IMR-90 (cell line): Measurements from ENCODE around the gene CCN5. TPM values are rescaled to one million over a fixed set of nuclear protein-coding genes. Genes with fewer than 3 reads are reported as not detected.

Experiments used
- ATAC-seq: fragments of 200-7000 bp; cut with Tn5 transposase; 2 replicates; pipeline ENCODE4 v1.9.1; 2020; ENCODE audit warnings: low read depth, mild to moderate bottlenecking, moderate library complexity
- BruUV-seq: library from RNA; stranded (reverse); fragments of 400-500 nt; replicated peaks from 2 replicates; lab custom pipeline; 2021; lab: Mats Ljungman, UMichigan
- CTCF ChIA-PET: fragments of 300-600 bp; formaldehyde crosslinking; extraction: SDS; loops from one replicate; lab custom pipeline; 2021; ENCODE audit warnings: antibody characterized with exemption; lab: Yijun Ruan, JAX
- POLR2A ChIA-PET: fragments of 300-600 bp; sonication (Branson Sonifier 250); formaldehyde crosslinking; loops from one replicate; lab custom pipeline; 2022; ENCODE audit warnings: antibody characterized with exemption; ENCODE audit not compliant: unreplicated experiment; lab: Charles Lee
- DNase-seq: peaks from one replicate; pipeline ENCODE4 v3.0.0; 2013
- H2AFZ ChIP-seq: replicated peaks from 2 replicates; pipeline ENCODE3; 2013; ENCODE audit warnings: low read length, mild to moderate bottlenecking; ENCODE audit not compliant: poor library complexity
- H2AK5ac ChIP-seq: 2 replicates; pipeline ENCODE4 v1.6.1; 2013; ENCODE audit warnings: low read depth, low read length, inconsistent platforms
- H2AK9ac ChIP-seq: replicated peaks from 2 replicates; pipeline ENCODE3; 2013; ENCODE audit warnings: mild to moderate bottlenecking, low read depth, low read length, moderate library complexity; ENCODE audit not compliant: poor library complexity
- H2BK120ac ChIP-seq: 2 replicates; pipeline ENCODE4 v1.6.1; 2013; ENCODE audit warnings: low read depth, low read length, inconsistent platforms
- H2BK15ac ChIP-seq: 3 replicates; pipeline ENCODE4 v1.6.1; 2013; ENCODE audit warnings: low read depth, low read length, inconsistent platforms
- H2BK20ac ChIP-seq: 2 replicates; pipeline ENCODE4 v1.6.1; 2013; ENCODE audit warnings: low read depth, mild to moderate bottlenecking, inconsistent platforms, low read length, moderate library complexity
- H2BK5ac ChIP-seq: 2 replicates; pipeline ENCODE4 v1.6.1; 2013; ENCODE audit warnings: mild to moderate bottlenecking, low read depth, low read length, inconsistent platforms; ENCODE audit not compliant: poor library complexity, severe bottlenecking
- H3K14ac ChIP-seq: replicated peaks from 2 replicates; pipeline ENCODE4 v1.6.1; 2013; ENCODE audit warnings: low read depth, low read length, inconsistent platforms
- H3K18ac ChIP-seq: 2 replicates; pipeline ENCODE4 v1.6.1; 2013; ENCODE audit warnings: low read depth, low read length, control low read depth
- H3K23ac ChIP-seq: 2 replicates; pipeline ENCODE4 v1.6.1; 2013; ENCODE audit warnings: low read depth, low read length, inconsistent platforms
- H3K27ac ChIP-seq: 2 replicates; pipeline ENCODE4 v1.5.1; 2013; ENCODE audit warnings: mild to moderate bottlenecking, control low read depth, low read length; ENCODE audit not compliant: insufficient read depth
- H3K27me3 ChIP-seq: 2 replicates; pipeline ENCODE4 v1.6.1; 2013; ENCODE audit warnings: low read length; ENCODE audit not compliant: control insufficient read depth, insufficient read depth
- H3K36me3 ChIP-seq: 2 replicates; pipeline ENCODE4 v1.6.1; 2013; ENCODE audit warnings: low read length, mixed read lengths; ENCODE audit not compliant: control insufficient read depth, insufficient read depth
- H3K4ac ChIP-seq: 2 replicates; pipeline ENCODE4 v1.6.1; 2013; ENCODE audit warnings: low read depth, low read length, inconsistent platforms
- H3K4me1 ChIP-seq: 2 replicates; pipeline ENCODE4 v1.6.1; 2013; ENCODE audit warnings: low read length, mixed read lengths; ENCODE audit not compliant: control insufficient read depth, insufficient read depth
- H3K4me2 ChIP-seq: 2 replicates; pipeline ENCODE4 v1.6.1; 2013; ENCODE audit warnings: low read depth, mild to moderate bottlenecking, control low read depth, low read length, moderate library complexity
- H3K4me3 ChIP-seq: 2 replicates; pipeline ENCODE4 v1.5.1; 2013; ENCODE audit warnings: low read depth, mild to moderate bottlenecking, control low read depth, low read length, moderate library complexity; ENCODE audit not compliant: insufficient read depth
- H3K56ac ChIP-seq: 2 replicates; pipeline ENCODE4 v1.6.1; 2013; ENCODE audit warnings: low read length, inconsistent platforms; ENCODE audit not compliant: insufficient read depth; ENCODE audit errors: extremely low read depth
- H3K79me1 ChIP-seq, 2 experiments: 2 replicates each; pipeline ENCODE4 v1.6.1; 2013; ENCODE audit warnings: low read length in 2 of 2, inconsistent platforms in 1 of 2, low read depth in 1 of 2
- H3K9ac ChIP-seq: 2 replicates; pipeline ENCODE4 v1.6.1; 2013; ENCODE audit warnings: low read depth, low read length, control low read depth
- H3K9me1 ChIP-seq: 2 replicates; pipeline ENCODE4 v1.6.1; 2013; ENCODE audit warnings: low read length, inconsistent platforms; ENCODE audit not compliant: insufficient read depth
- H3K9me3 ChIP-seq: 2 replicates; pipeline ENCODE4 v1.6.1; 2013; ENCODE audit warnings: low read length; ENCODE audit not compliant: control insufficient read depth, insufficient read depth
- H4K20me1 ChIP-seq: 2 replicates; pipeline ENCODE4 v1.6.1; 2013; ENCODE audit warnings: low read length, inconsistent platforms; ENCODE audit not compliant: insufficient read depth
- H4K5ac ChIP-seq: 2 replicates; pipeline ENCODE4 v1.6.1; 2013; ENCODE audit warnings: mild to moderate bottlenecking, low read depth, low read length, control low read depth
- H4K8ac ChIP-seq, 2 experiments: 2 replicates each; pipeline ENCODE4 v1.6.1; 2013; ENCODE audit warnings: low read depth in 2 of 2, low read length in 2 of 2, control low read depth in 1 of 2, inconsistent platforms in 1 of 2
- H4K91ac ChIP-seq: 2 replicates; pipeline ENCODE4 v1.6.1; 2013; ENCODE audit warnings: low read depth, low read length, inconsistent platforms; ENCODE audit not compliant: insufficient read depth
- BHLHE40 ChIP-seq: fragments of 150-350 bp; IDR thresholded peaks from 2 replicates; pipeline ENCODE4 v1.6.1; 2016; ENCODE audit warnings: mild to moderate bottlenecking, low read depth, low read length
- CEBPB ChIP-seq: IDR thresholded peaks from 2 replicates; pipeline ENCODE4 v1.6.1; 2012; ENCODE audit warnings: low read depth, low read length, improper control_type of control experiment
- CHD1 ChIP-seq: IDR thresholded peaks from 2 replicates; pipeline ENCODE4 v1.6.1; 2012; ENCODE audit warnings: low read depth, low read length, improper control_type of control experiment
- FOS ChIP-seq: fragments of 150-350 bp; IDR thresholded peaks from 2 replicates; pipeline ENCODE4 v1.6.1; 2016; ENCODE audit warnings: low read depth, low read length
- MAFK ChIP-seq: IDR thresholded peaks from 2 replicates; pipeline ENCODE4 v1.6.1; 2012; ENCODE audit warnings: low read depth, low read length, improper control_type of control experiment
- MAZ ChIP-seq: IDR thresholded peaks from 2 replicates; pipeline ENCODE4 v1.6.1; 2012; ENCODE audit warnings: low read depth, mild to moderate bottlenecking, low read length, improper control_type of control experiment, moderate library complexity, borderline replicate concordance
- MXI1 ChIP-seq: IDR thresholded peaks from 2 replicates; pipeline ENCODE4 v1.6.1; 2012; ENCODE audit warnings: low read depth, mild to moderate bottlenecking, low read length, moderate library complexity, borderline replicate concordance
- NFE2L2 ChIP-seq: fragments of 150-350 bp; IDR thresholded peaks from 2 replicates; pipeline ENCODE4 v1.6.1; 2016; ENCODE audit warnings: low read depth, mild to moderate bottlenecking, low read length
- POLR2A ChIP-seq: IDR thresholded peaks from 2 replicates; pipeline ENCODE4 v1.6.1; 2012; ENCODE audit warnings: mild to moderate bottlenecking, low read depth, low read length
- RAD21 ChIP-seq: IDR thresholded peaks from 2 replicates; pipeline ENCODE4 v1.6.1; 2012; ENCODE audit warnings: low read length, improper control_type of control experiment
- RCOR1 ChIP-seq: IDR thresholded peaks from 2 replicates; pipeline ENCODE4 v1.6.1; 2012; ENCODE audit warnings: mild to moderate bottlenecking, low read length, improper control_type of control experiment; ENCODE audit not compliant: insufficient replicate concordance
- RFX5 ChIP-seq: IDR thresholded peaks from 2 replicates; pipeline ENCODE4 v1.8.0; 2012; ENCODE audit warnings: low read depth, mild to moderate bottlenecking, low read length, moderate library complexity
- SMC3 ChIP-seq: fragments of 150-350 bp; IDR thresholded peaks from 2 replicates; pipeline ENCODE4 v1.6.1; 2016; ENCODE audit warnings: low read depth, mild to moderate bottlenecking, antibody characterized with exemption, low read length, moderate library complexity
- USF2 ChIP-seq: fragments of 150-350 bp; IDR thresholded peaks from 2 replicates; pipeline ENCODE4 v1.6.1; 2017; ENCODE audit warnings: mild to moderate bottlenecking, antibody characterized with exemption, low read length, low read depth
- WGBS, 2 experiments: methylation state at CpG; one replicate each; pipeline versions ENCODE4 v1.1.5 to v1.1.7; 2013; ENCODE audit warnings: missing lambda C conversion rate in 2 of 2; ENCODE audit not compliant: insufficient read length in 1 of 2; ENCODE audit errors: extremely low coverage in 2 of 2; 5-methylcytosine and 5-hydroxymethylcytosine counted together
- dilution Hi-C: fragments of 300-500 bp; cut with HindIII; formaldehyde crosslinking; loops from one replicate; pipeline ENCODE4 v1.14.3; 2018; ENCODE audit warnings: low sequenced_read_pairs; ENCODE audit not compliant: unreplicated experiment
- in situ Hi-C: fragments of 300-500 bp; cut with MboI; formaldehyde crosslinking; loops from 3 replicates; pipeline ENCODE4 v1.14.3; 2019; ENCODE audit warnings: low sequenced_read_pairs, inconsistent platforms, mixed read lengths
- intact Hi-C: fragments of 100-400 bp; cut with micrococcal nuclease; formaldehyde crosslinking; loops from 2 replicates; pipeline ENCODE4 v1.10.0; 2022
- polyA plus RNA-seq, 3 experiments: library from polyadenylated mRNA; depleted of rRNA; stranded (reverse); fragments of >200 nt; gene quantifications; 2 replicates each; pipeline ENCODE4 v1.2.3, GENCODE V29; 2012; ENCODE audit warnings: low replicate concordance in 1 of 3
- total RNA-seq: library from RNA; depleted of rRNA; stranded (reverse); fragments of >200 nt; gene quantifications from 2 replicates; pipeline ENCODE4 v1.2.3, GENCODE V29; 2012
- TF ChIP-seq, protein P1 (sequence below): conservative IDR thresholded peaks from 2 replicates; pipeline ENCODE4 v1.5.1; 2012; ENCODE audit warnings: mild to moderate bottlenecking, low read depth, low read length, improper control_type of control experiment
- TF ChIP-seq, protein P2 (sequence below): fragments of 150-350 bp; IDR thresholded peaks from 2 replicates; pipeline ENCODE4 v1.6.1; 2016; ENCODE audit warnings: low read depth, mild to moderate bottlenecking, low read length, moderate library complexity, borderline replicate concordance

The CCN5 gene
- total and polyA plus RNA-seq, 2 of the 4 experiments (the other 2 are of a cell fraction): not detected

DNA sequence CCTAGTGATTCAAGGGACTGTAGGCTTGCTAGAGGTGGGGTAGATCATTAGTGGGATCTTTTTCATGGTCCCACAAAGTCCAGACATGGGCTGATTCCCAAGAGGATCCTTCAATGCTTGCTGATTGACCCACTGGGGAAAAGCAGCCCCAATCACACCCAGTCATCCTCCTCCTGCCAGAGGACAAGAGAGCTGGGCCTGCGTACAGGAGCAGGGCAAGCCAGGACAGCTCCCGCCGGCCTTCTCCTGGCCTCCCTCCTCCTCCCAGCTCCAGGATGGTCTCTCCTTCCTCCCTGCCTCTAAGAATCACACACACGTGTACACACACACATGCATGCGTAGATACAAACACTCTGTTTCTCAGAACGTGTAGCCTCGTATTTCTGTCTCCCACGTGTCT, 57.5 kb downstream of the CCN5 start:
- Histone ChIP-seq H2AK5ac (no peak overlapping the region), H3K79me1 (no peaks in the 10 kb centered on the region), H4K8ac (no peak overlapping the region), H3K4me2 (no peak overlapping the region), H3K4me3 (no peak overlapping the region), H3K27me3 (peaks cover 29% of the 10 kb centered on the region), H3K4me1 (no peaks in the 10 kb centered on the region), H2BK15ac (no peak overlapping the region), H4K91ac (no peak overlapping the region), H2AK9ac (no peak overlapping the region), H4K5ac (no peak overlapping the region), H2BK120ac (no peak overlapping the region), H3K36me3 (no peaks in the 10 kb centered on the region), H3K18ac (no peak overlapping the region), H3K9me1 (no peaks in the 10 kb centered on the region; the same call in 1 of the 2 replicates), H4K20me1 (no peaks in the 10 kb centered on the region), H2BK5ac (no peak overlapping the region), H3K27ac (no peak overlapping the region), H3K23ac (no peak overlapping the region), H3K9me3 (no peaks in the 10 kb centered on the region), H3K9ac (no peak overlapping the region), H3K4ac (no peak overlapping the region), H2AFZ (no peak overlapping the region), H2BK20ac (no peak overlapping the region), H3K56ac (no peak overlapping the region), H3K14ac (no peak overlapping the region)
- in situ Hi-C loops: no loop called here
- DNase-seq (no peak), ATAC-seq (no peak; the same call in 1 of the 2 replicates)
- dilution Hi-C loops: no loop called here
- BruUV-seq: no TSS peak
- intact Hi-C loops: no loop called here
- CTCF ChIA-PET: no interaction called here
- no CpG with 5 or more reads among the region's 8 CpGs for WGBS, 2 experiments
- TF ChIP-seq MAZ: no peak
- TF ChIP-seq SMC3: no peak
- no peak for TF ChIP-seq MAFK
- TF ChIP-seq RFX5: no peak
- no peak for TF ChIP-seq FOS
- no peak for TF ChIP-seq BHLHE40
- TF ChIP-seq, protein P1, sequence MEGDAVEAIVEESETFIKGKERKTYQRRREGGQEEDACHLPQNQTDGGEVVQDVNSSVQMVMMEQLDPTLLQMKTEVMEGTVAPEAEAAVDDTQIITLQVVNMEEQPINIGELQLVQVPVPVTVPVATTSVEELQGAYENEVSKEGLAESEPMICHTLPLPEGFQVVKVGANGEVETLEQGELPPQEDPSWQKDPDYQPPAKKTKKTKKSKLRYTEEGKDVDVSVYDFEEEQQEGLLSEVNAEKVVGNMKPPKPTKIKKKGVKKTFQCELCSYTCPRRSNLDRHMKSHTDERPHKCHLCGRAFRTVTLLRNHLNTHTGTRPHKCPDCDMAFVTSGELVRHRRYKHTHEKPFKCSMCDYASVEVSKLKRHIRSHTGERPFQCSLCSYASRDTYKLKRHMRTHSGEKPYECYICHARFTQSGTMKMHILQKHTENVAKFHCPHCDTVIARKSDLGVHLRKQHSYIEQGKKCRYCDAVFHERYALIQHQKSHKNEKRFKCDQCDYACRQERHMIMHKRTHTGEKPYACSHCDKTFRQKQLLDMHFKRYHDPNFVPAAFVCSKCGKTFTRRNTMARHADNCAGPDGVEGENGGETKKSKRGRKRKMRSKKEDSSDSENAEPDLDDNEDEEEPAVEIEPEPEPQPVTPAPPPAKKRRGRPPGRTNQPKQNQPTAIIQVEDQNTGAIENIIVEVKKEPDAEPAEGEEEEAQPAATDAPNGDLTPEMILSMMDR: no peak
- TF ChIP-seq, protein P2, sequence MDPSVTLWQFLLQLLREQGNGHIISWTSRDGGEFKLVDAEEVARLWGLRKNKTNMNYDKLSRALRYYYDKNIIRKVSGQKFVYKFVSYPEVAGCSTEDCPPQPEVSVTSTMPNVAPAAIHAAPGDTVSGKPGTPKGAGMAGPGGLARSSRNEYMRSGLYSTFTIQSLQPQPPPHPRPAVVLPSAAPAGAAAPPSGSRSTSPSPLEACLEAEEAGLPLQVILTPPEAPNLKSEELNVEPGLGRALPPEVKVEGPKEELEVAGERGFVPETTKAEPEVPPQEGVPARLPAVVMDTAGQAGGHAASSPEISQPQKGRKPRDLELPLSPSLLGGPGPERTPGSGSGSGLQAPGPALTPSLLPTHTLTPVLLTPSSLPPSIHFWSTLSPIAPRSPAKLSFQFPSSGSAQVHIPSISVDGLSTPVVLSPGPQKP: no peak
- no peak for TF ChIP-seq CEBPB
- TF ChIP-seq USF2: no peak
- TF ChIP-seq RAD21: no peak
- TF ChIP-seq NFE2L2: no peak
- TF ChIP-seq MXI1: no peak
- TF ChIP-seq CHD1: no peak
- TF ChIP-seq RCOR1: no peak
- no peak for TF ChIP-seq POLR2A
- POLR2A ChIA-PET: no interaction called here
